Neural cell (in vitro differentiated cells): ENCODE results near the gene RBFOX2. TPM values are rescaled to one million over a fixed set of nuclear protein-coding genes. Genes with fewer than 3 reads are reported as not detected.

Experiments used
- H2AFZ ChIP-seq: fragments of 200-600, 300-800 bp; sonication (generic), shearing (Covaris generic); 2 replicates; pipeline ENCODE4 v1.6.0; 2014; ENCODE audit warnings: low read depth, mild to moderate bottlenecking, antibody characterized with exemption, low read length, moderate library complexity
- H3F3A ChIP-seq: fragments of 200-600 bp; shearing (Covaris generic); 2 replicates; pipeline ENCODE4 v1.6.1; 2016; ENCODE audit warnings: mild to moderate bottlenecking, moderate library complexity, mixed read lengths, antibody characterized with exemption, low read length; ENCODE audit not compliant: insufficient read depth, poor library complexity, severe bottlenecking
- H3K27ac ChIP-seq: fragments of 200-600, 300-800 bp; sonication (generic), shearing (Covaris generic); 2 replicates; pipeline ENCODE4 v1.5.1; 2014; ENCODE audit warnings: mild to moderate bottlenecking, low read length, moderate library complexity
- H3K27me3 ChIP-seq: fragments of 300-800, 200-600 bp; sonication (generic), shearing (Covaris generic); 2 replicates; pipeline ENCODE4 v1.6.0; 2014; ENCODE audit warnings: mild to moderate bottlenecking, low read depth, low read length, moderate library complexity; ENCODE audit not compliant: insufficient read depth
- H3K36me3 ChIP-seq: fragments of 300-800, 200-600 bp; sonication (generic), shearing (Covaris generic); 2 replicates; pipeline ENCODE4 v1.5.1; 2014; ENCODE audit warnings: mild to moderate bottlenecking, antibody characterized with exemption, low read length, moderate library complexity; ENCODE audit not compliant: insufficient read depth
- H3K4me2 ChIP-seq: fragments of 300-800, 200-600 bp; sonication (generic), shearing (Covaris generic); 2 replicates; pipeline ENCODE4 v1.6.0; 2014; ENCODE audit warnings: mild to moderate bottlenecking, low read length
- H3K4me3 ChIP-seq: fragments of 300-800, 200-600 bp; sonication (generic), shearing (Covaris generic); 2 replicates; pipeline ENCODE4 v1.5.1; 2014; ENCODE audit warnings: mild to moderate bottlenecking, low read length, moderate library complexity
- H3K79me2 ChIP-seq: fragments of 200-600 bp; shearing (Covaris generic); replicated peaks from 2 replicates; pipeline ENCODE4 v1.6.0; 2014; ENCODE audit warnings: mild to moderate bottlenecking, low read length, moderate library complexity; ENCODE audit not compliant: insufficient read depth
- H3K9ac ChIP-seq: fragments of 300-800, 200-600 bp; sonication (generic), shearing (Covaris generic); 2 replicates; pipeline ENCODE4 v1.6.1; 2016; ENCODE audit warnings: mild to moderate bottlenecking, low read length, mixed read lengths
- H3K9me2 ChIP-seq: fragments of 200-600 bp; shearing (Covaris generic); 2 replicates; pipeline ENCODE4 v1.6.1; 2016; ENCODE audit warnings: mild to moderate bottlenecking, low read length, mixed read lengths; ENCODE audit not compliant: insufficient read depth
- H3K9me3 ChIP-seq: fragments of 200-600, 300-800 bp; sonication (generic), shearing (Covaris generic); 2 replicates; pipeline ENCODE4 v1.6.1; 2016; ENCODE audit warnings: mild to moderate bottlenecking, mixed run types, low read length, moderate library complexity, mixed read lengths
- H4K20me1 ChIP-seq: fragments of 200-600 bp; shearing (Covaris generic); 2 replicates; pipeline ENCODE4 v1.6.1; 2016; ENCODE audit warnings: mild to moderate bottlenecking, mixed run types; ENCODE audit not compliant: insufficient read depth
- CTCF ChIP-seq: fragments of 450-650 bp; IDR thresholded peaks from 2 replicates; pipeline ENCODE4 v1.5.1; 2014; ENCODE audit warnings: antibody characterized with exemption, mild to moderate bottlenecking, moderate library complexity; ENCODE audit not compliant: poor library complexity, severe bottlenecking
- EP300 ChIP-seq: fragments of 450-650 bp; conservative IDR thresholded peaks from 2 replicates; pipeline ENCODE4 v1.6.1; 2014; ENCODE audit warnings: antibody characterized with exemption, mild to moderate bottlenecking, moderate library complexity; ENCODE audit not compliant: poor library complexity, severe bottlenecking
- EZH2 ChIP-seq: fragments of 200-600, 300-800 bp; shearing (Covaris generic), sonication (generic); IDR thresholded peaks from 2 replicates; pipeline ENCODE4 v1.6.1; 2014; ENCODE audit warnings: antibody characterized with exemption, low read length, borderline replicate concordance, mild to moderate bottlenecking; ENCODE audit not compliant: insufficient read depth, poor library complexity, severe bottlenecking
- MXI1 ChIP-seq: fragments of 450-650 bp; conservative IDR thresholded peaks from 2 replicates; pipeline ENCODE4 v1.6.1; 2014; ENCODE audit warnings: antibody characterized with exemption, mild to moderate bottlenecking; ENCODE audit not compliant: poor library complexity, severe bottlenecking
- POLR2AphosphoS5 ChIP-seq: IDR thresholded peaks from 2 replicates; pipeline ENCODE4 v1.6.1; 2012
- RAD21 ChIP-seq: fragments of 450-650 bp; conservative IDR thresholded peaks from 2 replicates; pipeline ENCODE4 v1.6.1; 2014; ENCODE audit warnings: antibody characterized with exemption, mild to moderate bottlenecking, moderate library complexity
- SMC3 ChIP-seq: fragments of 450-650 bp; conservative IDR thresholded peaks from 2 replicates; pipeline ENCODE4 v1.6.1; 2014; ENCODE audit warnings: antibody characterized with exemption, mild to moderate bottlenecking, moderate library complexity; ENCODE audit not compliant: poor library complexity
- TAF1 ChIP-seq: IDR thresholded peaks from 2 replicates; pipeline ENCODE4 v1.6.1; 2012; ENCODE audit warnings: low read depth
- polyA plus RNA-seq: library from polyadenylated mRNA; depleted of rRNA; stranded (reverse); fragments of >200 nt; gene quantifications from 2 replicates; pipeline ENCODE4 v1.2.3, GENCODE V29; 2014
- TF ChIP-seq, protein P1 (sequence below): IDR thresholded peaks from 2 replicates; pipeline ENCODE4 v1.6.1; 2012; ENCODE audit warnings: borderline replicate concordance

RBFOX2 gene
- polyA plus RNA-seq, 1 donor from 2014 or later = 529 TPM

GRCh38 chr22:35884529-35884928 is 144.1 kb downstream of the RBFOX2 start:
- Histone ChIP-seq H3F3A (no peaks in the 10 kb centered on the region), H3K9ac (no peak overlapping the region), H4K20me1 (no peaks in the 10 kb centered on the region), H3K4me3 (no peak overlapping the region), H3K79me2 (peaks cover 9% of the 10 kb centered on the region), H3K9me2 (no peaks in the 10 kb centered on the region), H3K36me3 (no peaks in the 10 kb centered on the region), H3K9me3 (no peaks in the 10 kb centered on the region), H3K27ac (no peak overlapping the region), H2AFZ (no peak overlapping the region), H3K27me3 (no peaks in the 10 kb centered on the region), H3K4me2 (no peak overlapping the region)
- TF ChIP-seq TAF1 (no peak), SMC3 (no peak), POLR2AphosphoS5 (no peak), EP300 (no peak), RAD21 (no peak), EZH2 (no peak), MXI1 (no peak), CTCF (no peak)
- TF ChIP-seq, protein P1, sequence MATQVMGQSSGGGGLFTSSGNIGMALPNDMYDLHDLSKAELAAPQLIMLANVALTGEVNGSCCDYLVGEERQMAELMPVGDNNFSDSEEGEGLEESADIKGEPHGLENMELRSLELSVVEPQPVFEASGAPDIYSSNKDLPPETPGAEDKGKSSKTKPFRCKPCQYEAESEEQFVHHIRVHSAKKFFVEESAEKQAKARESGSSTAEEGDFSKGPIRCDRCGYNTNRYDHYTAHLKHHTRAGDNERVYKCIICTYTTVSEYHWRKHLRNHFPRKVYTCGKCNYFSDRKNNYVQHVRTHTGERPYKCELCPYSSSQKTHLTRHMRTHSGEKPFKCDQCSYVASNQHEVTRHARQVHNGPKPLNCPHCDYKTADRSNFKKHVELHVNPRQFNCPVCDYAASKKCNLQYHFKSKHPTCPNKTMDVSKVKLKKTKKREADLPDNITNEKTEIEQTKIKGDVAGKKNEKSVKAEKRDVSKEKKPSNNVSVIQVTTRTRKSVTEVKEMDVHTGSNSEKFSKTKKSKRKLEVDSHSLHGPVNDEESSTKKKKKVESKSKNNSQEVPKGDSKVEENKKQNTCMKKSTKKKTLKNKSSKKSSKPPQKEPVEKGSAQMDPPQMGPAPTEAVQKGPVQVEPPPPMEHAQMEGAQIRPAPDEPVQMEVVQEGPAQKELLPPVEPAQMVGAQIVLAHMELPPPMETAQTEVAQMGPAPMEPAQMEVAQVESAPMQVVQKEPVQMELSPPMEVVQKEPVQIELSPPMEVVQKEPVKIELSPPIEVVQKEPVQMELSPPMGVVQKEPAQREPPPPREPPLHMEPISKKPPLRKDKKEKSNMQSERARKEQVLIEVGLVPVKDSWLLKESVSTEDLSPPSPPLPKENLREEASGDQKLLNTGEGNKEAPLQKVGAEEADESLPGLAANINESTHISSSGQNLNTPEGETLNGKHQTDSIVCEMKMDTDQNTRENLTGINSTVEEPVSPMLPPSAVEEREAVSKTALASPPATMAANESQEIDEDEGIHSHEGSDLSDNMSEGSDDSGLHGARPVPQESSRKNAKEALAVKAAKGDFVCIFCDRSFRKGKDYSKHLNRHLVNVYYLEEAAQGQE = no peak

DNA sequence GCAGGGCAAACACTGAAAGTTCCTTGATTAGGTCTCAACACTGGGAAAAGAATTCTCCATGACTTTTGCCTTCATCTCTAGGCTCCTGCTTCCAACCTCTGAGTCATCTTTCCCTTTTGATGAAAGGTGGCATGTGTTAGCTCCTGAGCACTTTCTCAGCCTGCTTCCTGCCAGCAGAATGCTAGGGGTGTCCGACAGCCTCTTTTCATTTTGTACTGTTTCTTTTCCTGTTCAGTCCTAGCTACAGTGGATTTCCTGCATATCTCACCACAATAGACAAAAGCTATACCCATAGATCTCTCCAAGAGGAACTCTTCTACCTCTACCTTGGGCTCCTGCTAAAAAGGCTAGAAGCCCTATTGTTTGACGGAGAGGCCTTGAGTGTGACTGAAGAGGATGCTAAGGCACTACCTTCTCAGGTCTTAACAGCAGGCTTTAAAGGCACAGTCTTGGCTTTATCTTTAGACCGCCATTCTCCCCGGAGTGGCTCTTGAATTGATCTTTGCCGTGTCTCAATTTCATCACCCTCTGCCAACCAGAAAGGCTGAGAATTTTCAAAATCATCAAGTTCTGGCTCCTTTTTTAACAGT is 145.5 kb downstream of the RBFOX2 start:
- peaks cover 10% of the 10 kb centered on the region for H3K79me2 ChIP-seq
- H2AFZ ChIP-seq = no peak overlapping the region
- H3K9me2 ChIP-seq = no peaks in the 10 kb centered on the region
- no peak overlapping the region for H3K4me2 ChIP-seq
- no peak overlapping the region for H3K9ac ChIP-seq
- no peaks in the 10 kb centered on the region for H3K27me3 ChIP-seq
- no peak overlapping the region for H3K4me3 ChIP-seq
- TF ChIP-seq EP300 = no peak
- TF ChIP-seq CTCF = no peak
- TF ChIP-seq SMC3 = no peak
- H3K9me3 ChIP-seq = no peaks in the 10 kb centered on the region
- H3K27ac ChIP-seq = no peak overlapping the region
- H4K20me1 ChIP-seq = no peaks in the 10 kb centered on the region
- no peaks in the 10 kb centered on the region for H3F3A ChIP-seq
- no peaks in the 10 kb centered on the region for H3K36me3 ChIP-seq
